Regular cardiac myocyte (primary cell): ENCODE results near the gene OTOF. TPM values are rescaled to one million over a fixed set of nuclear protein-coding genes. Genes with fewer than 3 reads are reported as not detected.

Source experiments
- total RNA-seq: library from RNA; depleted of rRNA; stranded (reverse); fragments of >200 nt; gene quantifications from 2 replicates; pipeline ENCODE4 v1.2.3, GENCODE V29; 2014

Gene OTOF
- 0.19 and 0.28 TPM in 2 replicates for total RNA-seq

DNA sequence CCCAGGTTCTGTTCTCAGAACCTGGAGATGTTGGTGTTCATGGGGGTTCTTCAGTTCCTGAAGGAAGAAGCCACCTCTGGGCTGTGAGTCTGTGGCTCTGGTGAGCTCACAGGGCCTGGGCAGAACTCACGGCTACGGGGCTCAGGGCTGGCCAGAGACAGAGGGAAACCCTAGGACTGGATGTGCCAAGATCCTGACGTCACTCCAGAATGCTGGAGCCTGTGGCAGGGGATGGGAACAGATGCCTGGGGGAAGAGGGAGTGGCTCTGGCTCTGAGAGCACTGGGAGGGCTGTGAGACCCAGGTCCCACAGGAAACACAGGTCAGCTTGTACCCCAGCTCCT lies at the start of gene OTOF:
TSS of gene OTOF (minus strand) at position 214 of the 343 bp plus-strand sequence.

Other genes with a start within 250 kb of the OTOF start
- gene HADHA, start 233.5 kb downstream of the OTOF start, total RNA-seq, result 135 and 136 TPM in 2 replicates
- 79.8 and 104 TPM in 2 replicates for gene HADHB, start 233.2 kb downstream of the OTOF start, total RNA-seq
- 19.7 and 32.2 TPM in 2 replicates for gene SELENOI, start 132.0 kb downstream of the OTOF start, total RNA-seq
- gene ADGRF3, start 131.3 kb downstream of the OTOF start, total RNA-seq, result under 0.01 TPM in 2 replicates
- under 0.01 TPM in 1 of 2 replicates, not detected in the other for gene DRC1, start 76.2 kb downstream of the OTOF start, total RNA-seq
- not detected in 2 replicates for gene CIB4, start 163.2 kb upstream of the OTOF start, total RNA-seq
- gene KCNK3, start 214.6 kb upstream of the OTOF start, total RNA-seq, result 0.38 and 2.0 TPM in 2 replicates